Colonic mucosa (tissue), 4 donors: ENCODE data around the gene SH2D2A. TPM values are rescaled to one million over a fixed set of nuclear protein-coding genes. Genes with fewer than 3 reads are reported as not detected.

Experiments
- DNase-seq: peaks from one replicate; pipeline ENCODE4 v3.0.0-alpha.2; 2020
- H3K27ac ChIP-seq: fragments of 200-600 bp; one replicate; pipeline ENCODE4 v1.8.0; 2021
- H3K27me3 ChIP-seq: fragments of 200-600 bp; one replicate; pipeline ENCODE4 v1.8.0; 2021
- H3K36me3 ChIP-seq: fragments of 200-600 bp; one replicate; pipeline ENCODE4 v1.8.0; 2021
- H3K4me1 ChIP-seq: fragments of 200-600 bp; one replicate; pipeline ENCODE4 v1.8.0; 2021; ENCODE audit warnings: mild to moderate bottlenecking
- H3K4me3 ChIP-seq: fragments of 200-600 bp; one replicate; pipeline ENCODE4 v1.8.0; 2021
- H3K9ac ChIP-seq, 2 donors: one replicate each; pipeline ENCODE4 v1.7.0; 2013; ENCODE audit warnings: control low read depth in 2 of 2, low read depth in 2 of 2, low read length in 2 of 2
- H3K9me3 ChIP-seq: fragments of 200-600 bp; one replicate; pipeline ENCODE4 v1.8.0; 2021
- CTCF ChIP-seq: fragments of 200-600 bp; IDR thresholded peaks from one replicate; pipeline ENCODE4 v1.8.0; 2022; ENCODE audit warnings: antibody characterized with exemption, mild to moderate bottlenecking
- intact Hi-C: fragments of 100-400 bp; cut with DNase I; formaldehyde crosslinking; loops from one replicate; pipeline ENCODE4 v1.14.1; 2022
- total RNA-seq, 2 donors: library from RNA; stranded (reverse); fragmentation: NEBNext Ultra II Directional in 1 of 2; extraction: Animal tissue kit (Norgen Biotek cat#: 25700) in 1 of 2; gene quantifications; one replicate each; pipeline ENCODE4 v1.2.1, GENCODE V29; 2021
- donor health status: healthy.
- donor health status: DM: no; HTN: no; CAD: no.
- donor health status: DM: no; HTN: no; CAD: no.

SH2D2A gene
- total RNA-seq, 2 donors from 2014 or later: 1.9 to 3.1 TPM

- no peak for TF ChIP-seq CTCF
- intact Hi-C loops: no loop called here
- no peak for DNase-seq
- Histone ChIP-seq H3K4me3 (no peak overlapping the region), H3K9ac (no peak overlapping the region), H3K4me1 (no peaks in the 10 kb centered on the region), H3K36me3 (no peaks in the 10 kb centered on the region), H3K9me3 (no peaks in the 10 kb centered on the region), H3K27me3 (peaks cover 14% of the 10 kb centered on the region), H3K27ac (no peak overlapping the region)
Measured at GRCh38 chr1:156853761-156854160, 37.1 kb upstream of the SH2D2A start.

DNA sequence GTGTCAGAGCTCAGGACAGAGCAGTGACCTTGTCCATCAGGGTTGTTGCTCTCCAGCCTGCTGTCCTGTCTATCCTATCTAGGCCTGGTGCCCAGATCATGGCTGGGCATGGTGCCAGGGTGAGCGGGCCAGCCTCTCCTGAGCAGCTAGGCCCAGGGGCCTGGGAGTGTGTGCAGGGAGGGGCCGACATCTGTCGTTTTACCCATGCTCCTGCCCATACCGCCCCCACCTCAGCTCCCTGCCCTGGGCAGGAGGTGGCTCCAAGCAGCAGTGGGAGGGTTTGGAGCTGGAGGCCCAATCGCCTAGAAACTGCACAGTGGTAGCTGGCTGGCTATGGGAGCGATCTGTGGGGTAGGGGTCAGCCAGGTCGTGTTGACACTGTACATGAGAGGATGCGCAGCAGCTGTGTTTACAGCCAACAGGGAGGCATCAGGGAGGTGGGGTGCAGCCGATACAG is 35.8 kb upstream of the SH2D2A start:
- peak; percentile 37 for DNase-seq
- Histone ChIP-seq H3K9me3 (no peaks in the 10 kb centered on the region), H3K4me3 (no peak overlapping the region), H3K27ac (no peak overlapping the region), H3K9ac (no peak overlapping the region), H3K4me1 (no peaks in the 10 kb centered on the region), H3K36me3 (no peaks in the 10 kb centered on the region), H3K27me3 (peaks cover 17% of the 10 kb centered on the region)
- intact Hi-C loops: no loop called here
- TF ChIP-seq CTCF: no peak

- H3K27me3 ChIP-seq: peaks cover 18% of the 10 kb centered on the region
- no peaks in the 10 kb centered on the region for H3K9me3 ChIP-seq
- intact Hi-C loops: no loop called here
- no peak for TF ChIP-seq CTCF
- no peak overlapping the region for H3K9ac ChIP-seq
- no peak overlapping the region for H3K4me3 ChIP-seq
- H3K27ac ChIP-seq: no peak overlapping the region
- no peaks in the 10 kb centered on the region for H3K4me1 ChIP-seq
- H3K36me3 ChIP-seq: no peaks in the 10 kb centered on the region
- no peak for DNase-seq
Measured at GRCh38 chr1:156851779-156852417, 35.2 kb upstream of the SH2D2A start.

- no peak overlapping the region for H3K4me3 ChIP-seq
- H3K27ac ChIP-seq: no peak overlapping the region
- H3K36me3 ChIP-seq: no peaks in the 10 kb centered on the region
- H3K9ac ChIP-seq: no peak overlapping the region
- peaks cover 43% of the 10 kb centered on the region for H3K27me3 ChIP-seq
- DNase-seq: no peak
- no peaks in the 10 kb centered on the region for H3K4me1 ChIP-seq
- no peak for TF ChIP-seq CTCF
- H3K9me3 ChIP-seq: no peaks in the 10 kb centered on the region
- intact Hi-C loops: no loop called here
Measured at GRCh38 chr1:156849151-156849496, 32.5 kb upstream of the SH2D2A start.

GRCh38 chr1:156848461-156849150 is 32.0 kb upstream of the SH2D2A start:
- no peak overlapping the region for H3K4me3 ChIP-seq

More at GRCh38 chr1:156848461-156849150, 32.0 kb upstream of the SH2D2A start:
- no peaks in the 10 kb centered on the region for H3K36me3 ChIP-seq
- TF ChIP-seq CTCF: no peak
- peak; percentile 52 for DNase-seq
- H3K9ac ChIP-seq: no peak overlapping the region
- no peaks in the 10 kb centered on the region for H3K9me3 ChIP-seq
- no peaks in the 10 kb centered on the region for H3K4me1 ChIP-seq
- no peak overlapping the region for H3K27ac ChIP-seq
- intact Hi-C loops: no loop called here
- peaks cover 44% of the 10 kb centered on the region for H3K27me3 ChIP-seq
